Measurements from ENCODE around the gene DICER1. TPM values are rescaled to one million over a fixed set of nuclear protein-coding genes. Genes with fewer than 3 reads are reported as not detected.

DICER1 gene
- total and polyA plus RNA-seq, 2 donors (not counting 3 experiments of a cell fraction or from before 2014, with no cell fraction given), result 8.3 to 43.6 TPM

DNA sequence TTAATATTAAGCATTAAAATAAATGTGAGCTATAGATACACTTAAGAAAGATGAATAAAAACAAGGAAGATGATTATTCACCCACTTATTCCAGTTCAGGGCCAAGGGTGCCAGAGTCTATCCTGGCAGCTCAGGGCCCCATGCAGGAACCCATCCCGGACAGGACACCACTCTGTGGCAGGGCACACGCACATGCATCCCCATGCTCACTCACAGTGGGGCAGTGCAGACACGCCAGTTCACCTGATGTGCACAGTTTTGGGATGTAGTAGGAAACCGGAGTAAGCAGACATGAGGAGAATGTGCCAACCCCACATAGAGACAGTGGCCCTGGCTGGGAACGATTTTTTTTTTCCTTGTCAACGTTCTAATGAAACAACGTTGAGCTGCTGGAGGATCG is 47.2 kb downstream of the DICER1 start:
- CTCF ChIA-PET, result no interaction called here
- dilution Hi-C loops (cut with MboI; ENCODE audit: extremely low pct_ligation_motif_present, low sequenced_read_pairs), result no loop called here

More for the DNA sequence above, 47.2 kb downstream of the DICER1 start:
- no peak overlapping the region for H3K9ac ChIP-seq (replicated peaks; ENCODE audit: extremely low read depth, insufficient read depth, low read length)
- POLR2A ChIA-PET, result no interaction called here
- DNase-seq (ENCODE audit: low read depth, low spot score) (no peak), FAIRE-seq (no peak)
- H3K27ac ChIP-seq (ENCODE audit: insufficient read depth, low read depth, low read length), result no peak overlapping the region
- H3K9me3 ChIP-seq (replicated peaks; ENCODE audit: control insufficient read depth, insufficient read depth, low read length), result no peaks in the 10 kb centered on the region
- TF ChIP-seq POLR2A (IDR thresholded peaks at IDR 0.05; ENCODE audit: low read depth, low read length), result no peak
- TF ChIP-seq, protein P1, sequence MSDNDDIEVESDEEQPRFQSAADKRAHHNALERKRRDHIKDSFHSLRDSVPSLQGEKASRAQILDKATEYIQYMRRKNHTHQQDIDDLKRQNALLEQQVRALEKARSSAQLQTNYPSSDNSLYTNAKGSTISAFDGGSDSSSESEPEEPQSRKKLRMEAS (IDR thresholded peaks at IDR 0.05; ENCODE audit: insufficient read depth, insufficient read length), result no peak
- no peak for TF ChIP-seq MYC (IDR thresholded peaks at IDR 0.05; ENCODE audit: low read depth, low read length)
- TF ChIP-seq FOS (IDR thresholded peaks at IDR 0.05; ENCODE audit: borderline replicate concordance, insufficient read depth, low read length), result no peak
- TF ChIP-seq EZH2 (IDR thresholded peaks at IDR 0.05; ENCODE audit: borderline replicate concordance, low read depth, low read length, severe bottlenecking), result no peak
- TF ChIP-seq, protein P2, sequence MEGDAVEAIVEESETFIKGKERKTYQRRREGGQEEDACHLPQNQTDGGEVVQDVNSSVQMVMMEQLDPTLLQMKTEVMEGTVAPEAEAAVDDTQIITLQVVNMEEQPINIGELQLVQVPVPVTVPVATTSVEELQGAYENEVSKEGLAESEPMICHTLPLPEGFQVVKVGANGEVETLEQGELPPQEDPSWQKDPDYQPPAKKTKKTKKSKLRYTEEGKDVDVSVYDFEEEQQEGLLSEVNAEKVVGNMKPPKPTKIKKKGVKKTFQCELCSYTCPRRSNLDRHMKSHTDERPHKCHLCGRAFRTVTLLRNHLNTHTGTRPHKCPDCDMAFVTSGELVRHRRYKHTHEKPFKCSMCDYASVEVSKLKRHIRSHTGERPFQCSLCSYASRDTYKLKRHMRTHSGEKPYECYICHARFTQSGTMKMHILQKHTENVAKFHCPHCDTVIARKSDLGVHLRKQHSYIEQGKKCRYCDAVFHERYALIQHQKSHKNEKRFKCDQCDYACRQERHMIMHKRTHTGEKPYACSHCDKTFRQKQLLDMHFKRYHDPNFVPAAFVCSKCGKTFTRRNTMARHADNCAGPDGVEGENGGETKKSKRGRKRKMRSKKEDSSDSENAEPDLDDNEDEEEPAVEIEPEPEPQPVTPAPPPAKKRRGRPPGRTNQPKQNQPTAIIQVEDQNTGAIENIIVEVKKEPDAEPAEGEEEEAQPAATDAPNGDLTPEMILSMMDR (IDR thresholded peaks at IDR 0.05; ENCODE audit: extremely low read depth in 1 of 2, insufficient read depth in 1 of 2, low read depth in 1 of 2, low read length in 2 of 2), result no peak
- TF ChIP-seq JUN (IDR thresholded peaks at IDR 0.05; ENCODE audit: borderline replicate concordance, insufficient read depth, insufficient read length, low read depth), result no peak
- no peak for TF ChIP-seq POLR2AphosphoS5 (IDR thresholded peaks at IDR 0.05; ENCODE audit: insufficient read depth, low read depth, low read length)
- no peak for TF ChIP-seq GATA2 (IDR thresholded peaks at IDR 0.05; ENCODE audit: insufficient read depth, insufficient read length, low read depth, low read length)
- H3K4me3 ChIP-seq (replicated peaks in 1 of 3; ENCODE audit: insufficient read depth in 1 of 3, low read depth in 1 of 3, low read length in 3 of 3), result no peak overlapping the region
- no peaks in the 10 kb centered on the region for H3K4me1 ChIP-seq (ENCODE audit: control insufficient read depth, extremely low read depth, insufficient read depth, low read length)
- no TSS peak for BruUV-seq (replicated peaks)
- H3K27me3 ChIP-seq (ENCODE audit: control insufficient read depth in 2 of 2, insufficient read depth in 2 of 2, low read length in 2 of 2), result no peaks in the 10 kb centered on the region
- H4K20me1 ChIP-seq (replicated peaks; ENCODE audit: control insufficient read depth, extremely low read depth, insufficient read depth, low read length), result no peaks in the 10 kb centered on the region
- no peak overlapping the region for H2AFZ ChIP-seq (ENCODE audit: low read depth, low read length)
- intact Hi-C loops (cut with micrococcal nuclease), result no loop called here
- peaks cover 14 to 20% of the 10 kb centered on the region in 2 experiments for H3K36me3 ChIP-seq (ENCODE audit: control insufficient read depth in 2 of 2, extremely low read depth in 1 of 2, insufficient read depth in 2 of 2, low read length in 2 of 2)
- no peak overlapping the region for H3K4me2 ChIP-seq (ENCODE audit: insufficient read depth, low read length)
- H3K9me1 ChIP-seq (replicated peaks; ENCODE audit: control insufficient read depth, extremely low read depth, insufficient read depth, low read length), result no peaks in the 10 kb centered on the region
- no peaks in the 10 kb centered on the region for H3K79me2 ChIP-seq (ENCODE audit: control insufficient read depth, insufficient read depth, low read length)
